Inferior parietal cortex (tissue), 1 donor: ENCODE results near the gene S100A11.

Experiments used
- DNase-seq: peaks from one replicate; pipeline ENCODE4 v3.0.0-alpha.2; 2016; ENCODE audit errors: extremely low spot score

Gene S100A11

DNA sequence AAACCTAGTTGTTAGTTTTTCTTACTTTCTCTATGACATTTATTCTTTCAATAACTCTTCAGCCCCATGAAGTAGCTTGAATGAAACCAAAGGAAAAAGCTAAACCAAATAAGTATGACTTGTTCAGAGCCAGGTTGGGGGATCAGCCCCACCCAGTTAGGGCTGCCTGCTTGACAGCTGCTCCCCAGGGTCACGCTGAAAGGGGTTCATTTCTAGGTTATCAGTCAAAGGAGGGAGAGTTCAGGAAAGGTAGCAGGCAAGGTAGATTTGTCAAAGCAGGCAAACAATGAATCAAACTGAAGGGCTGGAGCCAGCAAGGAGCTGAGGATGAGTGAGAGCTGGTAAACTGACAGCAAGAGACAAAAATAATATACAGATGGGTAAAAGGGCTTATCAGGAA, 3.1 kb upstream of the S100A11 start:
- DNase-seq, result no peak

DNA sequence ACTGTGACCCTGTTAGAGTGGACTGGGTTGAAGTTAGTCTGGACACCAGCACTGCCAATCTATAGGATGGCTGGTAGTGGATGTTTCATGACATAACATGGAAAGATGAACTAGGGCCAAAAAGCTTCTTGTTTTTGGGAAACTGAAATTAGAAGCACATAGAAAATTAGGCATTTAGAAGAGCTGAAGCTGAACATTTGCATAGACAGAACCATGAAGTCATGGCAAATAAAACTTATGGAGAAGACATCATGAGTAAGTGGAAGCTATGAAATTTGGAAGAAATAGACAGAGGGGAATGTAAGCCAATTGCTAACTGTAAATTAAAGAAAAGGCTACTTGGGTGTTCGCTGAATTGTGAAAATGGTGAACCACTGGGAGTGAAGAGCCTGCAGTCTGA, 2.7 kb upstream of the S100A11 start:
- DNase-seq, result no peak

DNA sequence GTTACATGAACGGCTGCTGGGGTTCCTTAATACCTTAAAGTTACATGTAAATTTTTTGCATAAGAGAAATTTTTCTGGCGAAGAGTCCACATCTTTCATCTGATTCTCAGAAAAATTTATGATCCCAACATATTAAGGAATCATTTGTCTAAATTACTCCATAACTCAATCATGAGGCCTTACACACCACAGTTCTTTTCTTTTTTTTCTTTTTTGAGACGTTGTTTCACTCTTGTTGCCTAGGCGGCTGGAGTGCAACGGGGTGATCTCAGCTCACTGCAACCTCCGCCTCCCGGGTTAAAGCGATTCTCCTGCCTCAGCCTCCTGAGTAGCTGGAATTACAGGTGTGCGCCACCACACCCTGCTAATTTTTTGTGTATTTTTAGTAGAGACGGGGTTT, 2.1 kb upstream of the S100A11 start:
- DNase-seq, result no peak

DNA sequence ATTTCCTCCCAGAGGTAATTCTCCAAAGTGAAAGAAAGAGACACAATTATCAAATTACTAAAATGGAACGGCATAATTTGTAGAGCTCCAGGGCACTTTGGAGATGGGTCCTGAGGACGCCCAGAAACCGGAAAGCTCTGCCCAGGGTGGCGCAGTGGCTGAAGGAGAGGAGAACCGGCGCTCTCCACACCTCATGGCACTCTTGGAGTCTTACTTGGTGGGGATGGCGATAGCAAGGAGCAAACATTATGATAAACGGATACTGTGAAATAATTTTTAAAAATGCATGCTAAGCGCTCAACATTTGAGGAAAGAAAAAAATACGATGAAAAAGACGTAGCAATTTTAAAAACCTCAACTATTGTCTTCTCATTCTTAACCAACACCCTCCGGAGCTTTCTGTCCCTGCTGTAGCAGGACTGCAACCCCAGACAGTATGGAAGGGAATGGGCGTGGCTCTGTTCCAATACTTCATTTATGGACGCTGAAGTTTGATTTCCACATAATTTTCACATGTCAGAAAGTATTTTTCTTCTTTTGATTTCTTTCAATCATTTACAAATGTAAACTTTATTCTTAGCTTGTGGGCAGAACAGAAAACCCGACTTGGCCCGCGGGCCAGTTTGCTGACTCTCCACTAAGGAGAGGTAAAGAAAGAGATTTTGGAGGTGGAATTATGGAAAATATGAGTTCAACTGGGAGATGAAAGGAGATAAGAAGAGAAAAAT, 1.1 kb downstream of the S100A11 start:
- DNase-seq, result no peak

DNA sequence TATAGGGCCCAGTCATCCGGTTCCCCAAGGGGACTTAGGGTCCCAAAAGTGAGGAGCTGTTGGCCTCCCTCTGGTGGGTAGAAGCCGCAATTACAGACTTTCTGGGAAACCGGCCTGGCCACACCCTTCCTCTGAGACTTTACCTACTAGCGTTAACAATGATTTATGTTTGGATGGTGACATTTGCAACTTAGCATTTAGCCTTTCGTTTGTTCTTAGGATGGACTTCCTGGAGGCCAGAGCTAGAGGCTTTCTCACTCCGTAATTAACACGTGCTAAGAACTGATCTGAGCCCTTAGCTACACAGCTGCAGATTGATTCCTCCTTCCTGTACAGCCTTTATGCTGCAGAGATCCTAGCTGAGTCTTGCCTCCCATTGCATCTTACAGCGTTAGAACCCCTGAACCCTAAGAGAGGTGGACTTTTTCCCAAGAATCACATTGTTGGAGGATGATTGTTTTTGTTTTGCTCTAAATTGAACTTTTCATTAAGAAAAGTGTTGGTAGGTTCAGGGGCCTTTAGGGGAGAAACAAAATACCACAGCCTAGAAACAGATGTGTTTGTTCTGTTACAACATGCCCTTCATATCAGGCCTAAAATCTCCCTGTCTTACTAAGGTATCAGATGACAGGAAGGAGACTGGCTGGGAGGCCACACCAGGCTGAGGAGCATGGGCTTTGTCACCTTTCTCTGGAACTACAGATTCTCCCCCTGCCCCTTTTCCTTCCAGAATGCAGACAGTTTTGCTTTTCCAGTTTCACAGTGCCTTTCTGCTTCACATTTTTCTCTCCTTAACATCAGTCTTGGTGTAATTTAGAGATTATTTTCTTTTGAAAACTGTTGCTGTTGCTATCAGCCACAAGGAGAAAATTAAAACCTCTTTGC, 1.9 kb downstream of the S100A11 start:
- DNase-seq, result peak; percentile 22

DNA sequence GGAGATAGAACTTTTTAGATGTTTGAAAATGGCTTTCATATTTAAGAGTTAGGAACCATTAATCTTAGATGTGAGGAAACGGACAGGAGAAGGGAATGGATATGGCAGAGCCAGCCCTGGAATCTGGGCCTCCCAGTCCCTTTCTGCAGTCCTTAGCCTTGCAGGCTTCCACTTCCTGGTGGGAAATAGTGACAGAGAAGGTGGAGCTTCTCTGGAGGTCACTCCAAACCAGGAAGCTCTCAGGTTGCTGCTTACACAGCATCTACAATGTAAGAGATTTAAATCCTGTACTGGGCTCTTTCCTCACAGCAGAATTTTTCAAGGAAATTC, 2.5 kb downstream of the S100A11 start:
- DNase-seq, result no peak

DNA sequence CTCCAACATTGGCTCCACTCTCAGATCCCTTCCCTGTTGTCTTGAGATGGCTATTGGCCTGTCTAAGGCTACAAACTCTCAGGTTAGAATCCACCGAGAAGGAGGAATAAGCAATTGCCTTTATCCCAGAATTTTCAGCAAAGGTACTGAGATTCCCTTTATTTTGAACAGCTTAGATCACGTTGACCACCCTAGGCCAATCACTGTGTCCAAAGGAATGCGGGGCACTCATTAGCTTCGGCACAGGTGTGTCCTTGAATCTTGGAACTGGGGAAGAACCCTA, 6.9 kb downstream of the S100A11 start:
- DNase-seq, result no peak

DNA sequence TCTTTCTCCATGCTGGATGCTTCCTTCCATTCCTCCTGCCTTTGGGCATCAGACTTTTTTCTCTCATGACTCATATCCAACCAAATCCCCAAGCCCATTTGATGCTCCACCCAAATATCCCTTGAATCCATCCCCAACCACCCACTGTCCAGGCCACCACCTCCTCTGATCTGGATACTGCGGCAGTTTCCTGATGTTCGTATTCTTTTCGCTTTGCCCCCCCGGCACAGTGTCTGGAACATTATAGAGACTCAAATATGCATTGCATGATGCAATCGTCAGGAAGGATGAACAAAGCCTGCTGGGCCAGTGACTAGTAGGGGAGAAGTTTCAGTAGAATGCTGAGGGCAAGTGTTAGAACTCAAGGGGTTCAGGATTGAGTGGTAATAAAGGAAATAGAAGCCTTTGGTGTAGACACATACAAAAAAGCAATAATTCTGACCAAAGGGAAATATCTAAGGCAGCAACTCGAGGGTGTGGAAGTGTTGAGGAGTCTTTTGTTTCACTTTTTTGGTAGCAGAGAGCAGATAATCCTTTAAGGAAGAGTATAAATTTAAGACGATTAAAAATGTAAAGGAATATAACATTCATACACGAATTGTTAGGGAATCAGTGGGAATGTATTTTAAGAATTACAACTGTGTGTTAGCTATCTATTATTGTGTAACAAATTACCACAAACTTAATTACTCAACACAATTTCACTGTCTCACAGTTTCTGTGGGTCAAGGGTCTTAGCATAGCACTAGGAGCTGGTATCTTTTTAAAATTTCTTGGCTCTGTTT, 7.5 kb downstream of the S100A11 start:
- DNase-seq, result no peak

DNA sequence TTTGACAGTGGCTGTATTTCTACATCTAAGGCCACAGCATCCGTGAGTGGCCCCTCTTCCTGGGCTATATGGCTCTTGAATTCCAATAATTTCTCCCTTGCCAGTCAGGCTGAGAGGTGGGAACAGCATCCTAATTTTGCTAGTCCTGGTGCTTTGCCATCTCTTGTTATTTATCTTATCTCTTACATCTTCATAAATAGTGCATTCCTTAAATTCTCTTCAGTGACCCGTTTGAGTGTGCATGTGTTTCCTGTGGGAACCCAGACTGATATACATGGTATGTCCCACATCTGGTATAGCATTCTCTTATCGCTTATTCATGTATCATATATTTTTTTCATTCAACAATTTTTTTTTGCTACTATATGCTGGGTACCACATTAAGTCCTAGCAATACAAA, 9.9 kb downstream of the S100A11 start:
- no peak for DNase-seq

DNA sequence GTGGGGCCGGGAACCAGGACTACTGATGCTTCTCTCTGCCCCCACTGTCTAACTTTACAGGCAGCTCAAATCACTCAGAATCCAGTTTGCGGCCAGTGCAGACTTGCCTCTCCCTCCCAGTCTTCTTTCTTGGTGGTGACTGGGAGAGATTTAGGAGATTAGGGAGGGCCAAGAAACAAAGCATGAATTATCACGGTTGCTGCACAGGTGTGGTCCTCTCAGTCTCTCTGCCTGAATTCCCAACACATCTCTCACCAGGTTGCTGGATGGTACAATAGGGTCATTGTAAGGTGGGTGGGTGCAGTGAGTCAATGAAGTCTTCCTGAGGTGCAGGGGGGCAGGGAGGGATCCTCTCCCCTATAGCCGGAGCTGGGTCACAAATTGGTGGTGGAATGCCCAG, 12.6 kb downstream of the S100A11 start:
- no peak for DNase-seq

DNA sequence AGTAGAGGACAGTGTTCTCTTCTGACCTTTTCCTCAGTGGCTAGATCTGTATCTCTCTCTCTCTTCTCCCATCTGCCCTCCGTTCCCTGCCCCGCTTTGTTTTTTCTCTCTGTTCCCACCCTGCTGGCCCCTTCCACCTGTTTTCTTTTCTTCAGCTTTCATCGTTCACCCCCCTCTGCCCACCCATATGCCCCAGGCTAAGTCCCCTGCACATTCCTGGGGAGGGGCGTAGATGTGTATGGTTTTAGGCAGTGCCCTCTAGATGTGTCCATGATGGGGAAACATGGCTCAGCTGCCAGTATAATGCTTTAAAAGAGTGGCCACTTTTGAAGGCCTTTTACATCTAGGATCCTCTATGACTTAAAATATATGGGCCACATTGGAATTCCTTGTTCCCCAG, 13.6 kb downstream of the S100A11 start:
- no peak for DNase-seq

DNA sequence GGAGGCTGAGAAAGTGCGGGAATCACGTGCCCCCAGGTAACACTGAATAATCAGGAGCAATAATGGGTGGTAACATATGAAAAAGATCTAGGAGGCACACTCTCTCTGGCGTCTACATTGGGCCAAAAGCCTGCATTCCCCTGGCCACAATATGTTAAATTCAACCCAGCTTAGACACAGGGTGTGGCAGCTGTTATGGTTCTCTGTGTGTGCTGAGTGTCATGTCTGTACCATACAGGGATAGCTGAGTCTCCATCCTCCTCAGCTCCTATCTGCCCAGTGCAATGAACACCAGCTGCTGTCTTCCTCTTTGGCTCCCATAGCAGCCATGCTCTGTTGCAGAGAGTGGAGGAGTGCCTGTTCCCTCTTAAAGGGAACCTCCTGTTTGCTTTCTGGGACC, 14.3 kb downstream of the S100A11 start:
- DNase-seq, result no peak

DNA sequence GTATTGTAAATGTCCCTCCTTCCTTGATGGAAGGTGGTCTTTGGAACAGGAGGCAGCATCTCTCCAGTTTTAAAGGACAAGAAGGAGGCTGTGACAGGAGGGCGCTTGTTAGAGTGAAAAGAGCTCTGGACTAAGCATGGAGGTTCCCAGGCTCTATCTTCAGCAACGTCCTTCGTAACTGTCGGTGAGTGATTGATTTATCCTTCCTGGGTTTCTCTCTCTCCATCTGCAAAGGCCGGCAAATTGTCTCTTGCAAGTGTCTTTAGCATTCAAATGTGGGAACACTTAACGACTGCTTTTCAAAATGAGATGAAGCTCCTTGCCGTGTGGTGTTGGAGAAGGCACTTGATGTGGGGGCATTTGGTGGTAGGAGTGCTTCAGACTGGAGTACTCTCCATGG, 15.2 kb downstream of the S100A11 start:
- no peak for DNase-seq

DNA sequence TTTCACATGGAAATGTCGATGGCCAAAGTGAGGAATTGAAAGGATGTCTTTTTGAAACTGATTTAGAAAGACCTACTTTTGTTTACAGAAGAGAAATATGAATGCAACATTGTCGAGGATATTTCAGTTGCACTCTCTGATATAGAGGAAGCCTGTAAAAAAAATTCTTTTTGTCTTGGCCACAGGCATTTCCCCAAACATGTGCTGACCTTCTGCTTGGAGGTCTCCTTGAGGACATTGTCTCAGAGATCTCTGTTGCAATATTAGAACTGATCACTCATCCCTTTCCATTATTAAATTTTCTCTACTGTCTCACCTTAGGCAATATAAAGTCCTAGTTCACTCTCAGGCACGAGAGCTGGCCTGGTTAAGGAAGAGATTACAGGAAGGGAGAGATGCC, 16.0 kb downstream of the S100A11 start:
- DNase-seq, result no peak

DNA sequence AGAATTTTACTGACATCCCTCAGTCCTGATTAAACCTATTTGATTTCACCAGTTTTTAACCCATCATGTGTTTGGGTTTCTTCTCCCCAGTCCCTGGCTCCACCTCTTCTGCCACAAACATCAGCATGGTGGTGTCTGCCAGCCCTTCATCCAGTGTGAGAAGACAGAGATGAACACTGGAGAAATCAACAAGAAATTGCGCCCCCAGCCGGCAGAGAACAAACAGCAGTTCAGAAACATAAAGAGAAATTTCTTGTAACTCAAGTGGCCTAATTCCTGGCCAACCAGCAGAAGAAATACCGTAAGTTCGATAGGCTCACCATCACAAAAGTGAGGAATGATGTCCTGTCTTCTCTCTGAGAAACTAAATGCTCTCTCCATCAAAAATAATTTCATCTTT, 18.3 kb downstream of the S100A11 start:
- no peak for DNase-seq

DNA sequence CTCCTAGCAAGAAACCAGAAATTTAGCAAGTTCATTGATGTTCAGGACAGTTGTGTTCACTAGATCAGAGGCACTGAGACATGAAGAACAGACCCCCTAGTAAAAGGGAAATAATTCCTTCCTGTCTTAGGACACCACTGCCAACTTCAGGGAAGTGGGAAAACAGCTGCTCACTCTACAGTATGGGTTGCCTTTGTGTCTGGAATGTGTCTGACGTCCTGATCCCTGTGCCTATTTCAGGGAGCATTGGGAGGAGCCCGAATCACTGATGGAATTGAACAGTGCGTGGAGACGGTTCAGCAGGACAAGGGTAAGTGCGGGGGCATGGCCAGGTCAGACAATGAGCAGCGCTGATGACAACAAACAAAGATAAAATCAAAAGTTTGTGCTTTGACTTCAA, 21.0 kb downstream of the S100A11 start:
- no peak for DNase-seq

DNA sequence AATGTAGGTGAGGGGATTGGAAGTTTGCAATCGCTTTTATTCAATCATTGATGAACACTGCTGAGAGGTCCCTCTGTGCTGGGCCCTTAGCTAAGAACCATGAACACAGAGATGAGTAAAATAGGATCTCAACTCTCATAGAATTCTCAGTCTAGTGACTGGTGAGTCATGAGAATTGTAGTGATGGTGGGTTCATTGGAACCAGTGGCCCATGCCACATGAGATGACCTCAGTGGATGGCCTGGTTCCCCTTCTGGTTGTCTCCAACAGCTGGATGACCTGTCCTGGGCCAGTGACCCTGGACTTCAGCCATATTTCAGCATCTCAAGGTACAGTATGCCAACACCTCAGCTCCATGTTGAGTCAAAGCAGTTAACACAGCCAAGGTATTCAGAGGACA, 21.9 kb downstream of the S100A11 start:
- DNase-seq, result no peak

DNA sequence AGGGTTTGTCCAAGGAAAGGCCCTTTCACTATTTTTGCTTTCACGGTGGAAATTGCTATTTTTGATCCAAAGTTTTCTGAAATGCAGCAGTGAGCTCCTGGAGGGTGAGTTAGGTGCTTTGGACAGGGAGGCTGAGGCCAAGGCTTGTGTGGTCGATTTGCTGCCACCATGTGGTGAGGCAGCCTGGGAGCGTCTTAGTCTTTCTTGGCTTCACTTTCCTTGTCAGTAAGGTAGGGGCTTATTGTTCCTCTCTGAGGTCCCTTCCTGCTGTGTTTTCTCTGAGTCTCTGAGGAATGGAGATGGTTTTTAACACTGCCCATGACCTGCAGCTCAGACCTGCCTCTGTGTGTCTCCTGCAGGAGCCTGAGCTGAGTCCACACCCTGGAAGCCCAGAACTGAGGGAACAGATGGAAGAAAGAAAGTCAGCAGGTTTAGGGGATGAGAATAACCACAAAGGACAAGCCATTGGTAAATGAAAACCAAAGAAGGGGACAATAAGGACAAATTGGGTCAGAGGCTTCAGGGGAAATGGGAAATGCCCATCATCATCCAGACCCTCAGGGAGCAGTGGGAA, 23.1 kb downstream of the S100A11 start:
- DNase-seq, result no peak

DNA sequence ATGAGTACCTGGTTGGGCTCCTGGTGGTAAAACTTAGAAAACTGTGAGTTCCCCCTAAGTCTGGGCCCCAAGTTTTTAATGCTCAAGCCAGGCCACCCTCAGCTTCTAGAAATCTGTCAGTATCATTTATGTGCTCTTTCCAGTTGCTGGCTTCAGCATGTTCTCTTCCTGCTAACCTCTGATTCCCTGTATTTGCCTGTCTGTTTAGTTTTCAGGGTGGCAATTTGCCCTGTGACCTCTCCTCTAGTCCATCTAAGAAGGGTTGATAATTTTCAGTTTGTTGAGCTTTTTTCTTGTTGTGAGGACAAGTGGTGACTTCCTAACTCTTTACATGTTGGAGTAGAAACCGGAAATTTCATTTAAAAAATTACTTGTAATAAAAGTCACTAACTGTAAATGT, 27.1 kb downstream of the S100A11 start:
- no peak for DNase-seq

DNA sequence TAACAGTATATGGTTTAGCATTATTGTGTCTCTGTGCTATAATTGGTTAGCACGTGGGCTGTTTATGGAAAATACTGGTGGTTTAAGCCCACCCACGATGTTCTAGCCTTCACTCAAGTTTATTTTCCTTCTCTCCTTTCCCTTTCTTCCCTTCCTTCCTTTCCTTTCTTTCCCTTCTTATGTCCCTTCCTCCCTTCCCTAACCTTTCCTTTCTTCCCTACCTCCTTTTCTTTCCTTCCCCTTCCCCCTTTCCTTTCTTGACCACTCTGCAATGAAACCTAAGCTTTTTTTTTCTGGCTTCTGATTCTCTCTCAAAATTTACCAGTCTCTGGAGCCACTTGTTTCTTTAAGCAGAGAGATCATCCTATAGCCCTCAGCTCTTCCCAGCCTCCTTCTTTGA, 29.8 kb downstream of the S100A11 start:
- no peak for DNase-seq

DNA sequence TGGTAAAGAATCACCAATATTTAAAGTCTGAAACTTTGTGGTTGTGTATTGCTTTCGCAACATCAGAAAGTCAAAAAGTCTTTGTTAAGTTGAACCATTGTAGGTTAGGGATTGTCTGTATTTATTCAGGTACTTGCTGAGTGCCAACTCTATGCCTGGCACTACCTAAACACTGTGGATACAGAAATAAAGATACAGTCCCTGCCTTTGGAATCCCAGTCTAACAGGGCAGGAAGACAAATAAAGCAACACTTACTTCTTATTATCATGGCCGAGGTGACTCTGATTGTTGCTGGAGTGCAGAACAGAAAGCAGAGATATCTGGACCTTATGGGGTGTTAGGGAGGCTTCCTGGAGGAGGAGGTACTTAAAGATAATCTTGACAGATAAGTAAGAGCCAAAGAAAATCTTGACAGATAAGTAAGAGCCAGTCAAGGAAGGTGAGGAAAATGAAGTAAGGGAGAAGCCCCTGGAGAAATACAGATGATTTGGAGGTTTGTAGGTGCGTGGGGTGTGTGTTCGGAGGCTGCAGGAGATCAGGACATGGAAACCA, 31.4 kb downstream of the S100A11 start:
- no peak for DNase-seq

DNA sequence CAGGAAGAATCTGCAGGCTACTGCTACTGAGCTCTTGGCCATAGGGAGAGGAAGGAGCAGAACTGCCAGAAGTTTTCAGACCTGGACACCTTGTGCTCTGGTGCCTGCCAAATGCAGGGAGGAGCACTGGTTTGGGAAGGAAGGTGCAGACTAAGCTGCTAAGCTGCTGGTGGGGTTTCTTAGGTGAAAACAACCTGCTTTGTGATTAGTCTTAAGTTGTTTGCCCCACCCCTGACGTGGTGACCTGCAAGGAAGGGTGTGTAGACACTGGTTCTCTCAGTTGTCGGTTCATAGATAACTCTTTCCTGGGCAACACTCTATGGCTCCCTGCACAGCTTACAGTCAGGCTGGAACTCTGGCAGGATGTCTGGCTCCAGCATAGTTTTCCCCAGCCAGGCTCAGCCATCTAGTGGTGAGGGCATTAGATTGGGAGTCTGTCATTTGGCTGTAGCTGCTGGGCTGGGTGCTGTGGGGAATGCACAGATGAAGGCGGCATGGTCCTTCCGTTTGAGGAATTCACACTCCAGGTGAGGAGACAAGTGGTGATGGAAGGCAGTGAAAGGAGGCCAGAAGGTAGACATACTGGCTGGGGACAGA, 32.9 kb downstream of the S100A11 start:
- no peak for DNase-seq
